ENCODE results near the gene DLX3. TPM values are rescaled to one million over a fixed set of nuclear protein-coding genes. Genes with fewer than 3 reads are reported as not detected.

The DLX3 gene
- total and polyA plus RNA-seq, 2 of the 8 experiments (the other 6 are each of a cell fraction or from before 2014, with no cell fraction given), result 0.15 to 0.20 TPM

DNA sequence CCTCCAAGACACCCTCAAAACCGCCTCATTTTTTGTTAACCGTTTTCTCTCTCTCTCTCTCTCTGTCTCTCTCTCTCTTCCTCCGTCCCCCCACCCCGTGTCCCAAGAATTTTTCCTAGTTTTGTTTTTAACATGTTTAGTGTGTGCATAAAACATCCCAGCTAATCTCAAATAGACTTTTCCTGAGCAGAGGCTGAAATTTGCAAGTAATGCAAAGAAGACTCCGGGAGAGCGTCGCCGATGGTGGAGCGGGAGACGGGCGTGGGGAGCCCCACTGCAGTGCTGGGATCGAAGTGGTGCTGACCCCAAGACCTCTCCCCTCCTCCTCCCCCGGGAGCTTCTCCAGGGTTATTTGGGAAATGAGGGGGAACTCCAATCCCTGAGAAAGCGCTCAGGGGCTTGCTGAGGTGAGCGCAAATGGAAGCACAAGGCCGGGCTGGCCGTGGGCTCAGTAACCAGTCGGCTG is 30.7 kb downstream of the DLX3 start:
- peaks cover 62 to 79% (median 75%) of the 10 kb centered on the region in 4 experiments for H3K27me3 ChIP-seq (replicated peaks in 1 of 4; ENCODE audit: control insufficient read depth in 3 of 4, extremely low read depth in 1 of 4, insufficient read depth in 3 of 4, low read length in 3 of 4)
- no peak overlapping the region for H2BK5ac ChIP-seq (ENCODE audit: low read depth, low read length)
- no peak overlapping the region for H4K8ac ChIP-seq (ENCODE audit: extremely low read depth, insufficient read depth, low read length)
- H4K5ac ChIP-seq (ENCODE audit: insufficient read length, low read depth, low read length), result no peak overlapping the region
- 4% methylated on average over 16 of the region's 18 CpGs; no CpG with 5 or more reads in 1 of the 2 experiments for WGBS, 2 experiments (ENCODE audit: extremely low coverage in 1 of 2, insufficient coverage in 1 of 2, insufficient read length in 1 of 2, insufficient replicate concordance in 2 of 2, low coverage in 1 of 2, low lambda C conversion rate in 2 of 2, missing lambda C conversion rate in 1 of 2)
- H2AFZ ChIP-seq (ENCODE audit: low read length), result no peak overlapping the region
- H3K56ac ChIP-seq (replicated peaks; ENCODE audit: insufficient read length, low read depth, low read length), result no peak overlapping the region
- H3K79me2 ChIP-seq (ENCODE audit: control insufficient read depth in 1 of 2, insufficient read depth in 2 of 2, low read length in 2 of 2), result no peaks in the 10 kb centered on the region
- no peak overlapping the region for H3K9ac ChIP-seq (replicated peaks in 1 of 4; ENCODE audit: extremely low read depth in 1 of 4, low read depth in 3 of 4, low read length in 3 of 4)
- POLR2A ChIA-PET (ENCODE audit: partially characterized antibody), result interaction anchor here (0.8 to 3.0 kb wide), 10 partner anchors 9 to 91 kb away, joined by 3 to 18 read pairs (median 6); partner anchors contain the start of genes DLX3 and ITGA3
- peak overlapping the region; percentile 8 to 54 (median 26); a peak in 5 of 8 replicates for H3K4me3 ChIP-seq (ENCODE audit: extremely low read depth in 1 of 4, insufficient read depth in 2 of 4, low read depth in 3 of 4, low read length in 4 of 4)
- no peak overlapping the region for H3K4ac ChIP-seq (replicated peaks; ENCODE audit: insufficient read length, low read depth, low read length)
- no peak overlapping the region for H2BK15ac ChIP-seq (ENCODE audit: low read length)
- H3K14ac ChIP-seq (ENCODE audit: insufficient read length), result no peak overlapping the region
- H3K79me1 ChIP-seq (ENCODE audit: low read depth, low read length), result no peaks in the 10 kb centered on the region
- H3K9me3 ChIP-seq (ENCODE audit: insufficient read depth in 2 of 2, low read depth in 1 of 2, low read length in 1 of 2), result no peaks in the 10 kb centered on the region
- H2BK12ac ChIP-seq (ENCODE audit: low read depth, low read length), result no peak overlapping the region
- H2AK5ac ChIP-seq (ENCODE audit: low read depth, low read length), result no peak overlapping the region
- peaks cover 13% of the 10 kb centered on the region for H3K23me2 ChIP-seq (ENCODE audit: low read depth, low read length)
- no peak for DNase-seq (ENCODE audit: low read depth in 1 of 2, low spot score in 2 of 2)
- H3K23ac ChIP-seq (ENCODE audit: insufficient read length), result no peak overlapping the region
- H2BK20ac ChIP-seq (ENCODE audit: low read length), result no peak overlapping the region
- H3K36me3 ChIP-seq (ENCODE audit: control insufficient read depth in 2 of 4, insufficient read depth in 4 of 4, low read length in 3 of 4), result no peaks in the 10 kb centered on the region
- H4K91ac ChIP-seq (replicated peaks; ENCODE audit: insufficient read length, low read length), result no peak overlapping the region
- no peak for FAIRE-seq
- H3K4me1 ChIP-seq (replicated peaks in 1 of 4; ENCODE audit: control insufficient read depth in 3 of 4, insufficient read depth in 4 of 4, low read length in 3 of 4), result peaks cover 0 to 29% (median 19%) of the 10 kb centered on the region in 4 experiments; a peak in 6 of 7 replicates
- H3K18ac ChIP-seq (ENCODE audit: extremely low read depth, low read length), result no peak overlapping the region
- peak overlapping the region; percentile 69 to 72 for H3K4me2 ChIP-seq (ENCODE audit: insufficient read depth in 1 of 2, low read depth in 2 of 2, low read length in 2 of 2)
- H2BK120ac ChIP-seq (replicated peaks; ENCODE audit: low read depth, low read length), result no peak overlapping the region
- CTCF ChIA-PET (ENCODE audit: partially characterized antibody), result interaction anchor here (1.1 to 16.9 kb wide), 9 partner anchors 9 to 103 kb away, joined by 3 to 275 read pairs (median 8); partner anchors contain the start of gene DLX3
- peaks cover 5 to 21% of the 10 kb centered on the region in 2 experiments for H4K20me1 ChIP-seq (replicated peaks in 1 of 2; ENCODE audit: control insufficient read depth in 1 of 2, insufficient read depth in 2 of 2, low read length in 2 of 2)
- H3K27ac ChIP-seq (ENCODE audit: low read depth, low read length), result no peak overlapping the region
- TF ChIP-seq RFX5 (IDR thresholded peaks at IDR 0.05; ENCODE audit: borderline replicate concordance, low read depth, low read length) (no peak), ZNF274 (IDR thresholded peaks at IDR 0.05; ENCODE audit: borderline replicate concordance, extremely low read depth, low read length) (no peak), MAFK (IDR thresholded peaks at IDR 0.05; ENCODE audit: low read depth, low read length) (no peak), GTF2F1 (IDR thresholded peaks at IDR 0.05; ENCODE audit: borderline replicate concordance, low read depth, low read length) (no peak), CBX8 (IDR thresholded peaks at IDR 0.05; ENCODE audit: borderline replicate concordance, low read depth, low read length) (peak; percentile 82; the same call in 1 of the 2 replicates), POU5F1 (IDR thresholded peaks at IDR 0.05; ENCODE audit: low read depth, low read length) (no peak), CTBP2 (IDR thresholded peaks at IDR 0.05; ENCODE audit: borderline replicate concordance, insufficient read depth, insufficient read length, low read length) (no peak)
- TF ChIP-seq, protein P1, sequence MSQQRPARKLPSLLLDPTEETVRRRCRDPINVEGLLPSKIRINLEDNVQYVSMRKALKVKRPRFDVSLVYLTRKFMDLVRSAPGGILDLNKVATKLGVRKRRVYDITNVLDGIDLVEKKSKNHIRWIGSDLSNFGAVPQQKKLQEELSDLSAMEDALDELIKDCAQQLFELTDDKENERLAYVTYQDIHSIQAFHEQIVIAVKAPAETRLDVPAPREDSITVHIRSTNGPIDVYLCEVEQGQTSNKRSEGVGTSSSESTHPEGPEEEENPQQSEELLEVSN (IDR thresholded peaks at IDR 0.05), result no peak
- TF ChIP-seq, protein P2, sequence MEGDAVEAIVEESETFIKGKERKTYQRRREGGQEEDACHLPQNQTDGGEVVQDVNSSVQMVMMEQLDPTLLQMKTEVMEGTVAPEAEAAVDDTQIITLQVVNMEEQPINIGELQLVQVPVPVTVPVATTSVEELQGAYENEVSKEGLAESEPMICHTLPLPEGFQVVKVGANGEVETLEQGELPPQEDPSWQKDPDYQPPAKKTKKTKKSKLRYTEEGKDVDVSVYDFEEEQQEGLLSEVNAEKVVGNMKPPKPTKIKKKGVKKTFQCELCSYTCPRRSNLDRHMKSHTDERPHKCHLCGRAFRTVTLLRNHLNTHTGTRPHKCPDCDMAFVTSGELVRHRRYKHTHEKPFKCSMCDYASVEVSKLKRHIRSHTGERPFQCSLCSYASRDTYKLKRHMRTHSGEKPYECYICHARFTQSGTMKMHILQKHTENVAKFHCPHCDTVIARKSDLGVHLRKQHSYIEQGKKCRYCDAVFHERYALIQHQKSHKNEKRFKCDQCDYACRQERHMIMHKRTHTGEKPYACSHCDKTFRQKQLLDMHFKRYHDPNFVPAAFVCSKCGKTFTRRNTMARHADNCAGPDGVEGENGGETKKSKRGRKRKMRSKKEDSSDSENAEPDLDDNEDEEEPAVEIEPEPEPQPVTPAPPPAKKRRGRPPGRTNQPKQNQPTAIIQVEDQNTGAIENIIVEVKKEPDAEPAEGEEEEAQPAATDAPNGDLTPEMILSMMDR (IDR thresholded peaks at IDR 0.05; ENCODE audit: control extremely low read depth in 1 of 3, insufficient read depth in 1 of 3, low read depth in 1 of 3, low read length in 3 of 3), result no peak
